ENCODE data around the gene SETD4. TPM values are rescaled to one million over a fixed set of nuclear protein-coding genes. Genes with fewer than 3 reads are reported as not detected.
"Not testable (repeated sequence)": the region's sequence is repeated elsewhere in the genome, so short reads cannot be mapped to it uniquely, and the experiment has no call there.

The SETD4 gene
- total RNA-seq, 1 donor from 2014 or later: 23.2 TPM

DNA sequence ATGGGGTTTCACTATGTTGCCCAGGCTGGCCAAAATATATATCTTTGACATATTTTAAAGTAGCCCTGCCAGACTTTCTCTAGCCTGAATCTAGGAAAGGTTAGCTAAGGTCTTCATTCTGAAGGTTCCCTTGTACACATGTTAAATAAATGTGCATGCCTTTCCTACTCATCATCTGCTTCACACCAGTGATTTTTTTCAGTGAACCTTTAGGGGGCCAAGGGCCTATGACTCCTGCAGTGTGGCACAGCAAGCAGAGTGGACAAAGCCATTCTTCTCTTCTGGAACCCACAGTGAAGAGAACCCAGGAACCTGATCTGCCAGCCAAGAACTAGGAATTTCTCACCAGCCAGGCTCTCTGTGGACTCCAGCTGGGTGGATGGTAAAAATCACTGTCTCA lies 32.4 kb upstream of the SETD4 start:
- H3K36me3 Mint-ChIP-seq (ENCODE audit: low read depth): peaks cover 6% of the 10 kb centered on the region
- intact Hi-C loops (cut with micrococcal nuclease): no loop called here
- H3K27ac Mint-ChIP-seq: no peak overlapping the region
- DNase-seq: no peak
- H3K9me3 Mint-ChIP-seq: peaks cover 7% of the 10 kb centered on the region
- no peaks in the 10 kb centered on the region for H3K4me1 Mint-ChIP-seq
- no peak overlapping the region for H3K4me3 Mint-ChIP-seq
- H3K27me3 Mint-ChIP-seq: no peaks in the 10 kb centered on the region

DNA sequence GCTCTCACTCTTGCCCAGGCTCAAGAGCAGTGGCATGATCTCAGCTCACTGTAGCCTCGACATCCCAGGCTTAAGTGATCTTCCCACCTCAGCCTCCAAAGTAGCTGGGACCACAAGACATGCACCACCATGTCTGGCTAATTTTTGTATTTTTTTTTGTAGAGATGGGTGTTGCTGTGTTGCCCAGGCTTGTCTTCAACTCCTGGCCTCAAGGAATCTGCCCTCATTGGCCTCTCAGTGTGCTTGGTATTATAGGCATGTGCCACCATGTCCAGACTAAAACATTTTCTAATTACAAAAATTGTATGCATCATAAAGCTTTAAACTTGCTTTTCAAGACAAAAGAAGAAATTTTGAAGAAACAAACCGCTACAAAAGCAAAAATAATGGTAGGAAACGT lies 29.6 kb upstream of the SETD4 start:
- DNase-seq: no peak
- peaks cover 5% of the 10 kb centered on the region for H3K4me1 Mint-ChIP-seq
- H3K36me3 Mint-ChIP-seq (ENCODE audit: low read depth): peaks cover 6% of the 10 kb centered on the region
- H3K27ac Mint-ChIP-seq: no peak overlapping the region
- no peaks in the 10 kb centered on the region for H3K27me3 Mint-ChIP-seq
- intact Hi-C loops (cut with micrococcal nuclease): no loop called here
- peaks cover 7% of the 10 kb centered on the region for H3K9me3 Mint-ChIP-seq
- no peak overlapping the region for H3K4me3 Mint-ChIP-seq

DNA sequence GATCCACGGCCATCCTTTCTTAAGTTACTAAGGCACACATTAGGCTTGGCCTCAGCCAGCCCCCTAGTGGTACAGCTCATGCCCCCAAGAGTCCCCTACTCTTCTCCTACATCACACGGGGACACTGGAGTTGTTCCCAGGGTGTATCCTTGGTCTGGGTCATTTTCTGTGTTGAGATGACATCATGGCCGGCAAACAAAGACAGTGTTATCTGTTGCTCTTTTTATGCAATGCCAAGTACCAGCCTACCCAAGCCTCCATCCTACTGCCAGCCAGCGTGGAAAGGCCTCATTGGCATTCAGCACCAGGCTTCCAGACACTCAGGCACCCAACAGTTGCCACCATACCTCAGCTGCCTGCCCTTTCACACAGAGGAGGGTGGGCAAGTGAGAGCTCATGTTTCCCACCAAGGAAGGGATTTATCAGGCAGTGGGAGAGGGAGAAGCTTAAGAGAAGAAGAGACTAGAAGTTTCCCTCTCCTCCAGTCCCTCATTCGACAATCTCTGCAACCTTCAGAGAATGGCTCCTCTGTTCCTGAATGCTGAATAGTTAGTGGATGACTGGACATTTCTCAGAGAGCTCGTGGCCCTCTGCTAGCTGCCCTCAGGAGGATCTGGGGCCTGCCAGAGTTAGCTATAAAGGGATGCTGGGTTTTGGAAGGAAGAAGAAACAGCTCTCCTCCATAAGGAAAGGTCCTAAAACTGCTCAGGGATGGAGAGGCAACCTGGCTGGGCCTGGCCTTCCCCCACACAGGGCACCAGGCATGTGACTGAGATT lies 27.2 kb upstream of the SETD4 start:
- Mint-ChIP-seq H3K36me3 (ENCODE audit: low read depth) (no peaks in the 10 kb centered on the region), H3K4me1 (peaks cover 5% of the 10 kb centered on the region), H3K27ac (no peak overlapping the region), H3K27me3 (no peaks in the 10 kb centered on the region), H3K4me3 (no peak overlapping the region), H3K9me3 (no peaks in the 10 kb centered on the region)
- intact Hi-C loops (cut with micrococcal nuclease): no loop called here
- DNase-seq: no peak

DNA sequence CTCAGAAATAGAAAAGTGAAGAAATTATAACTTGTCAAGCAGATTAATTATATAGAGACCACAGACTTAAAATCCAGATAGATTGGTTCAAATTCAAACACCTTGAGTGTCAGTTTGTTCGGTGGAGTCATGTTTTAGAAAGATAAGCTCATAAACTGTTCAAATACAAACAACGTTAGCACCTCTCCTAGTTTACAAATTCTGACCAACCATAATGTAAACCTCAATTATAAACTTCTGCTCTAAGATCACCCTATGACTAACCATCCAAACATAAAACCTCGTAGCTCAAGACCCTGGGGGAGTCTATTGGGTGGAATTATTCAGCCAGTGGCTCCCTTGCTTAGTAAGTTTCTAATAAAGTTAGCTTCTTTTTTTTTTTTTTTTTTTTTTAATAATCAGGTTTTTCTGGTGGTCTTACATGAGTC lies 21.9 kb upstream of the SETD4 start:
- intact Hi-C loops (cut with micrococcal nuclease): no loop called here
- H3K27ac Mint-ChIP-seq: no peak overlapping the region
- DNase-seq: no peak
- no peak overlapping the region for H3K4me3 Mint-ChIP-seq
- no peaks in the 10 kb centered on the region for H3K27me3 Mint-ChIP-seq
- H3K9me3 Mint-ChIP-seq: peaks cover 11% of the 10 kb centered on the region
- H3K4me1 Mint-ChIP-seq: peaks cover 29% of the 10 kb centered on the region
- peaks cover 7% of the 10 kb centered on the region for H3K36me3 Mint-ChIP-seq (ENCODE audit: low read depth)

DNA sequence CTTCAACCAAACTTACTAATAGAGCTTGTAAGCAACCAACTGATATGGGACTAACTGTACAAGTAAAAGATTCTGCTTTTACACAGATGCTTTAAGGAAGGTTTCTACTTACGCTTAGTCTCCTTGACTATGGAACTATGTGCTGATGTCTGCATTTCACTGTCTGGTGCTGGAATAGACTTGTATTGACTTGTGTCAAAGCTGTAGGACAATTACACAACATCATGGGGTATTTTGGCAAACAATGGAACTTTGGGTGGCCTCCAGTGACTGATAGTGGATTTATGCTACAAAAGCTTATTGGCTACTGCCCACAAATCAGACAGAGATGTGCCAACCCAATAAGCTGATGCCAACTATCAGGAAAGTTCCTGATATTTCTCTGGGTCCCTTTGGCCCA lies 20.1 kb upstream of the SETD4 start:
- Mint-ChIP-seq H3K4me1 (peaks cover 38% of the 10 kb centered on the region), H3K4me3 (no peak overlapping the region), H3K9me3 (peaks cover 15% of the 10 kb centered on the region), H3K27ac (peak overlapping the region; percentile 93), H3K27me3 (no peaks in the 10 kb centered on the region), H3K36me3 (ENCODE audit: low read depth) (peaks cover 10% of the 10 kb centered on the region)
- intact Hi-C loops (cut with micrococcal nuclease): no loop called here
- DNase-seq: no peak

DNA sequence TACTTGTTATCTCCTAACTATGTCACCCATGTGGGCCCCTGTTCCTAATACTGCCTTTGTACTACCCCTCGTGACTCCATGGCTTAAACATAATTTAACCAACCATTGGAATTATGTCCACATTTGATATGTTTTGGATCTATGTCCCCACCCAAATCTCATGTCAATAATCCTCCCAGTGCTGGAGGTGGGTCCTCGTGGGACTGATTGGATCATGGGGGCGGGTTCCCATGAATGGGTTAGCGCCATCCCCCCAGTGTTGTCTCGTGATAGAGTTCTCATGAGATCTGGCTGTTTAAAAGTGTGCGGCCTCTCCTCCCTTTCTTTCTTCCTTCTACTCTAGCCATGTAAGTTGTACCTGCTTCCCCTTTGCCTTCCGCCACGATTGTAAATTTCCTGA lies 19.3 kb upstream of the SETD4 start:
- peaks cover 15% of the 10 kb centered on the region for H3K9me3 Mint-ChIP-seq
- intact Hi-C loops (cut with micrococcal nuclease): loop anchor here (1.0 to 2.0 kb wide), 2 partner anchors 9 to 25 kb away; partner anchors contain the start of gene CBR1
- H3K27me3 Mint-ChIP-seq: no peaks in the 10 kb centered on the region
- H3K27ac Mint-ChIP-seq: peak overlapping the region; percentile 93
- H3K36me3 Mint-ChIP-seq (ENCODE audit: low read depth): peaks cover 10% of the 10 kb centered on the region
- peak overlapping the region; percentile 69 for H3K4me3 Mint-ChIP-seq
- peak; percentile 49 for DNase-seq
- peaks cover 38% of the 10 kb centered on the region for H3K4me1 Mint-ChIP-seq

DNA sequence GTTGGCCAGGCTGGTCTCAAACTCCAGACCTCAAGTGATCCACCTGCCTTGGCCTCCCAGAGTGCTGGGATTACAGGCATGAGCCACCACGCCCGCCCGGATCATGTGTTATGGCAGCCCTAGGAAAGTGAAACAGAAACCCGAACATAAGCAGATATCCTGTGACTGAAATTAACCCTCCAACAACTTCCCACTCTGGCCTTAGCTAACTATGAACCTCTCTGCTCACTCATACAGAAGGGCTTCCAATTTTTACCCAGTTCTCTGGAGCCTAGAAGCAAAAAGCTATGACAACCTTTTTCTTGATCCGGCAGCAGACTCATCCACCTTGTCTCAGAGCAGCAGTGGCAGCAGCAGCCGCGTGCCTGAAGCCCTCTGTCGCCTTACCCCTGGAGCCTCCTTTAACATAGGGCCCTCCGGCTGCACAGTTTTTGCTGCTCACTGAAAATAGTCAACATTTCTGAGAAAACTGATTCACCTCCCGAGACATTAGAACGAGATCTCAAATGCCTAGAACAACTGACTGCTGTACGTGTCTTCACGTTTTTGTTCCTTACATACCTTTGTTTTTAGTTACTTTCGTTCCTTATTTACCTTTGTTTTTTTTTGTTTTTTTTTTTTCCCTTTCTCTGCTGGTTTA lies 18.8 kb upstream of the SETD4 start:
- DNase-seq: peak; percentile 85
- Mint-ChIP-seq H3K4me1 (peaks cover 38% of the 10 kb centered on the region), H3K27me3 (no peaks in the 10 kb centered on the region), H3K36me3 (ENCODE audit: low read depth) (peaks cover 10% of the 10 kb centered on the region), H3K27ac (peak overlapping the region; percentile 93), H3K4me3 (peak overlapping the region; percentile 69), H3K9me3 (peaks cover 15% of the 10 kb centered on the region)
- intact Hi-C loops (cut with micrococcal nuclease): loop anchor here (1.0 to 2.0 kb wide), 2 partner anchors 9 to 26 kb away; partner anchors contain the start of gene CBR1

DNA sequence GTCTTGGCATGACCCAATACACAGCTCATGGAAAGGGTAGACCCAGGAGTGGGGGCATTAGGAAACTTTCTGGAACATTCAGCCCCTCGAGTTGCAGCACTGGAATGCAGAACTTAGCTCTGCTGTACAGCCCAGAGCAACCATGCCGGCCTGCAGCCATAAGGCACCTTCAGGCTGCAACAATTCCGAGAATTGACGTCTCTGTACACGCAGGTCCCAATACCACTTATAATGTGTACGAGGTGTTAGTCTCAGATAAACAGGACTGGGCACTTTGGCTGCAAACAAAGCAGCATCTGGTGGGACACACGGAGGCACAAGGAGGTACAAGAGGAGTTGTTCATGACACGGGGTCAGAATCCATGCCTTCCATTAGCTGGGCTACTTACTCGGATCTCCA lies 17.4 kb upstream of the SETD4 start:
- peaks cover 38% of the 10 kb centered on the region for H3K4me1 Mint-ChIP-seq
- no peak for DNase-seq
- peaks cover 16% of the 10 kb centered on the region for H3K36me3 Mint-ChIP-seq (ENCODE audit: low read depth)
- no peaks in the 10 kb centered on the region for H3K27me3 Mint-ChIP-seq
- H3K9me3 Mint-ChIP-seq: peaks cover 15% of the 10 kb centered on the region
- H3K27ac Mint-ChIP-seq: no peak overlapping the region
- intact Hi-C loops (cut with micrococcal nuclease): loop anchor here (2.0 kb wide), 1 partner anchor 27 kb away; no protein-coding TSS in a partner anchor
- no peak overlapping the region for H3K4me3 Mint-ChIP-seq

DNA sequence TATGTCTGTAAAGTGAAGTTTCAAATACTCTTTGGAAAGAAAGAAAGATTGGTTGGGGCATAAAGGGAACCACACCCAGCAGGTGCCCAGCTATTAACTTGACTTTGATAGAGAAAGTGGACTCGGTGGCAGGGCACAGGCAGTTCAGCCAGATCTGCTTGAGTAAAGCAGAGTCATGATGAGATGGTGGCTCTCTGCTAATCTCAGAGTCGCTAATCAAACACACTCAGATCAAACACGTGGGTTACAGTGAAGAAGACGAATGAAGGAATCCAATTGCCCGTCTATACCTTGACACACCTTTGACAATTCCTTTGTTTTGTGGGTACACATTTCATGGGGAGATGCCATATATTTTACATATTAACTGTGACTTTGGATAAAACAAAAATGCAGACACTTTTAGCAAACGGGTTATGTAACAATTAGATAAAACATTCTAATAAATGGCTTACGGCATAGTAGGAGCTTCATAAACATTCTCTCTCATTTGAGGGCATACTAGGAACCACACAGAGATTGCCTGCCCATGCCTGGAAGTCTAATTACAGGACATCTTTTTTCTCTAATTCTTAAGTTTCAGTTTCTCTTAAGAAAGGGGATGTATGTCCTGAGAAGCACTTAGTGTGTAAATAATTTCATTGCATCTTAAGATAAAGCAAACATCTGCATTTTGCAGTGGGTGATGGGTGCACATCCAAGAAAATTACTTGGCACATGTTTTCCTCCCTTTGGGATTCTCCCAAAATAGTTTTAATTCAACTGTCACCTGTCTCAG lies 16.7 kb upstream of the SETD4 start:
- Mint-ChIP-seq H3K4me1 (peaks cover 44% of the 10 kb centered on the region), H3K36me3 (ENCODE audit: low read depth) (peaks cover 22% of the 10 kb centered on the region), H3K4me3 (peak overlapping the region; percentile 16), H3K27ac (peak overlapping the region; percentile 30), H3K9me3 (peaks cover 15% of the 10 kb centered on the region), H3K27me3 (no peaks in the 10 kb centered on the region)
- DNase-seq: peak; percentile 51
- intact Hi-C loops (cut with micrococcal nuclease): no loop called here

DNA sequence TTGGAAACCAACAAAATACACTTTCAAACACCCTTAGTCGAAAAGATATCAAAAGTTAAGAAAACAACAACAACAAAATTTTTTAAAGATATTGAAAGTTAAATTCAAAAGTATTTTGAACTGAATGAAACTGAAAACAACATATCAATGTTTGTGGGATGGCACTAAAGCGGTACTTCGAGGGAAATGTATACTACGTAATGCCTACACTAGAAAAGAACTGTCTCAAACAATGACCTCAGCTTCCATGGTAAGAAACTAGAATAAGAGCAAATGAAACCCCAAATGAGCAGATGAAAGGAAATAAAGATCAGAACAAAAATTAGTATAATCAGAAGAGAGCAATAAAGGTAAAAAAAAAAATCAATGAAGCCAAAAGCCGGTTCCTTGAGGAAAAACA lies 15.6 kb upstream of the SETD4 start:
- Mint-ChIP-seq H3K9me3 (peaks cover 15% of the 10 kb centered on the region), H3K4me1 (peaks cover 54% of the 10 kb centered on the region), H3K36me3 (ENCODE audit: low read depth) (peaks cover 32% of the 10 kb centered on the region), H3K27me3 (no peaks in the 10 kb centered on the region), H3K27ac (peak overlapping the region; percentile 17), H3K4me3 (peak overlapping the region; percentile 6)
- intact Hi-C loops (cut with micrococcal nuclease): no loop called here
- no peak for DNase-seq

DNA sequence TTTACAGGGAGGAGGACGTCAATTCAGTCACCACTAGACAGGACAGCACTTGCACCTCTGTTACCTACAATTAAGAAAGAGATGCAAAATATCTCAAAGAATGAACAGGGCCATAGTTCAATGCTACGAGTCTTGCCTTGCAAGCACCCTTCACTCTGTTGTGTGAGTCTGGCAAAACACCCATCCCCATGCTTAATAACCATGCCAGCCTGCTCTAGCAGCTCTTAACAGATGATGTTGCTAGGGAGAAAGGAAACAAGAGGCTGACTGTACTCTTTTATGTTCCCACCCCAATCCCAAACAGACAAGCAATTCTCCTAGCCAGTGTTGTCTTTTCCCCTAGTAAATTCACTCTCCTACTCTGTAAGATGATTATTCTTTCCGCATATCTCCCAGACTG lies 14.8 kb upstream of the SETD4 start:
- intact Hi-C loops (cut with micrococcal nuclease): no loop called here
- peak; percentile 53 for DNase-seq
- Mint-ChIP-seq H3K27me3 (no peaks in the 10 kb centered on the region), H3K9me3 (peaks cover 15% of the 10 kb centered on the region), H3K27ac (no peak overlapping the region), H3K36me3 (ENCODE audit: low read depth) (peaks cover 38% of the 10 kb centered on the region), H3K4me3 (no peak overlapping the region), H3K4me1 (peaks cover 62% of the 10 kb centered on the region)

DNA sequence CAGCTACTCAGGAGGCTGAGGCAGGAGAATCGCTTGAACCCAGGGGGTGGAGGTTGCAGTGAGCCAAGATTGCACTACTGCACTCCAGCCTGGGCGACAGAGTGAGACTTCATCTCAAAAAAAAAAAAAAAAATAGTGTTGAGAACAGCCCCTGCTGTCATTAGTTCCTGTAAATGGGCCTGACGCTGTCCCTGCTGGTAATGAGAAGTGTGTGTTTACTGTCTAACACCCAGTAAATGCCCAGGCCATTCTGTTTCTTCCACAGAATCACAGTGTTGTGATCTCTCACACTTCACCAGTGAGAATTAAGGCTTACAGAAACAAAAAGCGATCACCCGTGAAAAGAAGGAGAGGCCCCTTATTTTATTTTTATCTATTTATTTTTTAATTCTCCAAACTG lies 13.6 kb upstream of the SETD4 start:
- H3K27ac Mint-ChIP-seq; DNase-seq; H3K9me3 Mint-ChIP-seq; H3K27me3 Mint-ChIP-seq; intact Hi-C loops (cut with micrococcal nuclease); H3K4me3 Mint-ChIP-seq: not testable (repeated sequence)
- Mint-ChIP-seq H3K36me3 (ENCODE audit: low read depth) (peaks cover 40% of the 10 kb centered on the region), H3K4me1 (peaks cover 54% of the 10 kb centered on the region)

DNA sequence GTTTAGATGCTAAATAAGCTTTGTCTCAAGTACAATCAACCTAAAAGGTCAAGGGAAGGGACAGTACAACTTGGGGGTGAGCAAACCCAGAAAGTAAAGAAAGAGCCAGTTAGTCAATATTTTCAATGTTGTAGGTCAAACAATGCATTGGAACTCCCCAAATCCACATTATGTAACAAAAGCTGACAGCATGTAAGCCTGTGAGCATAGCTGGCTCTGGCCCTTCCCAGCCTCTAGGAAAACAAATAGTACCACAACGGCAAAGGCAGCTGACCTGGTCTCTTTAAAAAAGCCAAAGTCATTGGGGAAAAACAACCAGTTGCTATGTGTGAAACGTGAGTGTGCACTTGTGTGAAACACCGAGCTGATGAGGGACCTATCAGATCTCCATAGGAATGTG lies 12.9 kb upstream of the SETD4 start:
- Mint-ChIP-seq H3K27me3 (no peaks in the 10 kb centered on the region), H3K9me3 (peaks cover 8% of the 10 kb centered on the region), H3K4me1 (peaks cover 47% of the 10 kb centered on the region), H3K4me3 (peak overlapping the region; percentile 21), H3K27ac (no peak overlapping the region), H3K36me3 (ENCODE audit: low read depth) (peaks cover 41% of the 10 kb centered on the region)
- intact Hi-C loops (cut with micrococcal nuclease): no loop called here
- DNase-seq: peak; percentile 46
